NCI-H2171 treated with DMSO at 0.1 percent for 48 hours (cell line): ENCODE measurements around the gene LSP1.
"Not testable (repeated sequence)": the region's sequence is repeated elsewhere in the genome, so short reads cannot be mapped to it uniquely, and the experiment has no call there.

ENCODE experiments used
- DNase-seq: peaks from one replicate; lab custom pipeline; 2025; lab: John Stamatoyannopoulos, UW

Gene LSP1

GRCh38 chr11:1864831-1865665, 12.2 kb downstream of the LSP1 start:
- no peak for DNase-seq

GRCh38 chr11:1866226-1866625, 13.3 kb downstream of the LSP1 start:
- DNase-seq: no peak

GRCh38 chr11:1866776-1867175, 13.9 kb downstream of the LSP1 start:
- DNase-seq: no peak

DNA sequence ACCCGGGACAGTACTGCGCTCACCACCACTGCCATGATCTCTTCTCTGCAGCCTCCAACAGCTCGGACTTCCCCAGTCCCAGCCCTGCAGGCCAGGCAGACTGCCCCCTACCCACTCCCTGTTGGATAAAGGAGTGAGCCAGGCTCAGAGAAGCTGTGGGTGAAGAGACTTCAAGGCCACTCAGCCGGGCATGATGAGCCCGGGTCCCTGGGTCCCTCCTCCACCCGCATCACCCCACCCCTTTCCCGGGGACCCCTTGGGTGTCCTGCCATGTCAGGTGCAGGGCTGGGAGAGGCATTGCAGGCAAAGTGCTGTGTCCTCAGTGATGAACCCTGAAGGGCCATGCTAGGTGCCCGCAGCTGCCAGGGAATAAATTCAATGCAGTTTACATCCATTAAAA, 14.5 kb downstream of the LSP1 start:
- DNase-seq: no peak

- no peak for DNase-seq
Measured at GRCh38 chr11:1868056-1868635, 15.3 kb downstream of the LSP1 start.

- no peak for DNase-seq
Measured at GRCh38 chr11:1868636-1869291, 15.9 kb downstream of the LSP1 start.

GRCh38 chr11:1869427-1870325, 16.8 kb downstream of the LSP1 start:
- DNase-seq: no peak

- DNase-seq: no peak
Measured at GRCh38 chr11:1870326-1870696, 17.4 kb downstream of the LSP1 start.

DNA sequence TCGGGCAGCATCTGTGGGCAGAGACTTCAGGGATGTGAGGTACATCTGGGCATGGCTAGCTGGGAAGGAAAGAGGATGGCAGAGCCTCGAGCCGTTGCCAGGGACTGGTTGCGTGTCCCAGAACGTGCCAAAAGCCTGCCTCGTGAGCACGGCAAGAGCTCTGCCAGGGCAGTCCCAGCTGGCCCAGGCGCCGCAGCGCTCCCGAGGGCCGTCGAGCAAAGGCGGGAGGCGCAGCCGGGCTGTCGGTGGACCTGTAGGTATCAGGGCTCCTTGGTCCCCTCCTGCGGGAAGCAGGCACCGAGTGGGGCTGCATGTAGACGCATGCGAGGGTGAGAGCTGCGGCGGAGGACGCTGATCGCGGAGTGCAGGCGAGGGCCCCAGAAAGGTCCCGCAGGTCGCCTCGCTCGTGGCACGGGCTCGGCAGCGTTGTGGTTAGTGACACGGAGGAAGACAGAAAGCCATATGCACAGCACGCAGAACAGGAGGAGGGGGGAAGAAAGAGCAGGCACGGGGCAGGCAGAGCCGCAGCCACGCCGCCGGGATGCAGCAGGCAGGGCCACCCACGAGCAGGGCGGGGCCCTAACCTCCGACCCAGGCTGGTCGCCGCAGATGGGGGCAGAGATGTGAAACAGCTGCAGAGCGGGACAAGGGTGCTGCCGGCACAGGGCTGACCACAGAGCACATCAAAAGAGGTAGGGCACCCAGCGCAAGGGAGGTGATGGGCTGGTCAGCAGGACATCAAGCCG, 18.0 kb downstream of the LSP1 start:
- no peak for DNase-seq

DNA sequence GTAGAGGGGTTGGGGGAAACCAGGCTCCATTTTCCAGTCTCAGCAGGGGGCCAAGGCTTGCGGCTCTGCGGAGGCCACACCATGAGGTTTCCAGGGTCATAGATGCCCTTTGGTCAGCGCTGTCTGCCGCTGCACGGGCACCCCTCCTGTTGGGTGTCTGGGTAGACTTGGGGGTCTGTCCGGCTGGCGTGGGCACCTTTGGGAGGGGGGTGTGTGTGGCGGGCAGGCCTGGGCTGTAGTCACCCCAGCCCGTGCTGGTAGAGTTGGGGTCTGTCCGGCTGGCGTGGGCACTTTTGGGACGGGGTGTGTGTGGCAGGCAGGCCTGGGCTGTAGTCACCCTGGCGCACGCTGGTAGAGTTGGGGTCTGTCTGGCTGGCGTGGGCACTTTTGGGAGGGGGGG, 18.6 kb downstream of the LSP1 start:
- DNase-seq: no peak

GRCh38 chr11:1872267-1872985, 19.5 kb downstream of the LSP1 start:
- no peak for DNase-seq

DNA sequence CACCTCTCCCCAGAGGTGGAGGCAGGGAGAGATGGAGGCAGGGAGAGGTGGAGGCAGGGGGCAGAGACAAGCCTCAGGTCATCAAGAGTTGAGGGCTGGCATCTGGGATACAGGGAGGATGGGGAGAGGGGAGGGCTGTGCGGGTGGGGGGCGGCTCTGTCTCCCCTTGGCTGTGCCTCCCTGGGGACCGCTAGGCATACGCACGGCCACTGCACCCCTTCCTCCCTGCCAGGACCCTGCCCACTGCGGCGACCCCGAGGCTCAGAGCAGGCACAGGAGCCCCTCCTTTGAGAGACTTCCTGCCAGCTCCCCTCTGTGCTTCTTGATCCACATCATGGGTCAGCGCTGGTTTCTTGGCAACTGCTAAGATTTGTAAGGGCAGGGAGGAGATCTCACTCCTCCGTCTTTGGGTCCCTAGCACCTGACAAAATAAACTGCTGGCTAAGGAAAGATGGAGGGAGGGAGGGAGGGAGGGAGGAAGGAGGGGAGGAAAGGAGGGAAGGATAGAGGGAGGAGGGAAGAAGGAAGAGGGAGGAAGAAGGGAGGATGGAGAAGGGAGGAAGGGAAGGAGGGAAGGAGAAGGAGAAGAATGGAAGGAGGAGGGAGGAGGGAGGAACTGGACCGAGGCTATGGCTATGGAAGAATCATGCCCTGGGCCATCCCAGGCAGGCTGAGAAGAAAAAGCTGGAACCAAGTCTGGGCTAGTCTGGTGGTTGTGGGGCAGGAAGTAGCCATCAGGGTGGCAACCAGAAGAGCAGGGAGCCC, 20.3 kb downstream of the LSP1 start:
- DNase-seq: no peak

- not testable (repeated sequence) for DNase-seq
Measured at GRCh38 chr11:1873813-1874150, 20.9 kb downstream of the LSP1 start.

- not testable (repeated sequence) for DNase-seq
Measured at GRCh38 chr11:1874441-1875092, 21.7 kb downstream of the LSP1 start.

GRCh38 chr11:1875093-1875850, 22.4 kb downstream of the LSP1 start:
- no peak for DNase-seq

- DNase-seq: peak; percentile 34
Measured at GRCh38 chr11:1875851-1876301, 23.0 kb downstream of the LSP1 start.

DNA sequence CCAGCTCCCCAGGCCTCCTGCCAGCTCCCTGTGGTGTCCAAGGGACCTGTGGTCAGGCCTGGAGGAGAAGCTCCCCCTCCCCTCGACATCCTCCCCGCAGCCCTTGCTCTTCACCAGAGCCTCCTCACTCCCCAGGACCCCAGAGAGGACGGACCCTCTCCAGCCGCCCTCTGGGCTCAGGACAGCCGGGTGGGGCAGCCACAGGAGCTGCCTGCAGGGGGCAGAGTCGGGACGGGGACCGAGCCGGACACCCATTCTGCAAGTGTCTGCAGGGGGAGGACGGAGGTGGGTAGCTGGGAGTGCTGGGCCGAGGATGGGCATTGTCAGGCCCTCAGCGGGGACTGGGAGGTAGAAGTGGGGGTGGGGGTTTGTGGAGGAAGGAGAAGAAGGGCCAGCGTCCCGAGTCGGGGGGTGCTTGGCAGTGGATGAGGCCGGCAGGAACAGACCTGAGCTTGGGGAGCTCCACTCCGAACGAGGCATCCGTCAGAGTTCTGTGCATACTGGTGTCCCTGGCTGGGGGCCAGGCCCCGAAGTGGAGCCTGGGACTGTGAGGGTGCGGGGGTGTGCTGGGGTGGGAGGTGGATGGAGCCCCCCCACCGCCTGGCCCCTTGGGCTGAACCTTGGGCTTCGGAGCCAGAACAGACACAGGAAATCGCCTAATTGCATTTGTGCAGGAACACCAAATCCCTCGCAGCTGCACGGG, 23.6 kb downstream of the LSP1 start:
- DNase-seq: no peak
